ENCODE measurements around the gene ADAMTS17.

- TF ChIP-seq, protein P1, sequence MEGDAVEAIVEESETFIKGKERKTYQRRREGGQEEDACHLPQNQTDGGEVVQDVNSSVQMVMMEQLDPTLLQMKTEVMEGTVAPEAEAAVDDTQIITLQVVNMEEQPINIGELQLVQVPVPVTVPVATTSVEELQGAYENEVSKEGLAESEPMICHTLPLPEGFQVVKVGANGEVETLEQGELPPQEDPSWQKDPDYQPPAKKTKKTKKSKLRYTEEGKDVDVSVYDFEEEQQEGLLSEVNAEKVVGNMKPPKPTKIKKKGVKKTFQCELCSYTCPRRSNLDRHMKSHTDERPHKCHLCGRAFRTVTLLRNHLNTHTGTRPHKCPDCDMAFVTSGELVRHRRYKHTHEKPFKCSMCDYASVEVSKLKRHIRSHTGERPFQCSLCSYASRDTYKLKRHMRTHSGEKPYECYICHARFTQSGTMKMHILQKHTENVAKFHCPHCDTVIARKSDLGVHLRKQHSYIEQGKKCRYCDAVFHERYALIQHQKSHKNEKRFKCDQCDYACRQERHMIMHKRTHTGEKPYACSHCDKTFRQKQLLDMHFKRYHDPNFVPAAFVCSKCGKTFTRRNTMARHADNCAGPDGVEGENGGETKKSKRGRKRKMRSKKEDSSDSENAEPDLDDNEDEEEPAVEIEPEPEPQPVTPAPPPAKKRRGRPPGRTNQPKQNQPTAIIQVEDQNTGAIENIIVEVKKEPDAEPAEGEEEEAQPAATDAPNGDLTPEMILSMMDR (IDR thresholded peaks at IDR 0.05 in 2 of 3, conservative IDR thresholded peaks at IDR 0.05 in 1 of 3; ENCODE audit: borderline replicate concordance in 1 of 3, insufficient read depth in 1 of 3, low read depth in 2 of 3, low read length in 2 of 3), result no peak
- TF ChIP-seq, protein P2, sequence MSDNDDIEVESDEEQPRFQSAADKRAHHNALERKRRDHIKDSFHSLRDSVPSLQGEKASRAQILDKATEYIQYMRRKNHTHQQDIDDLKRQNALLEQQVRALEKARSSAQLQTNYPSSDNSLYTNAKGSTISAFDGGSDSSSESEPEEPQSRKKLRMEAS (IDR thresholded peaks at IDR 0.05), result no peak
Observed at GRCh38 chr15:100190675-100191074, 151.1 kb downstream of the ADAMTS17 start.

All from HCT116 (cell line).